ENCODE results near the gene DNAJC21. TPM values are rescaled to one million over a fixed set of nuclear protein-coding genes. Genes with fewer than 3 reads are reported as not detected.
A peak's percentile ranks its signal among the peaks of the same experiment; 100 is the strongest.

The DNAJC21 gene
- total and polyA plus RNA-seq, 10 of the 15 experiments (the other 5 are each of a cell fraction or from before 2014, with no cell fraction given), result 9.2 to 53.5 (median 23.7) TPM

DNA sequence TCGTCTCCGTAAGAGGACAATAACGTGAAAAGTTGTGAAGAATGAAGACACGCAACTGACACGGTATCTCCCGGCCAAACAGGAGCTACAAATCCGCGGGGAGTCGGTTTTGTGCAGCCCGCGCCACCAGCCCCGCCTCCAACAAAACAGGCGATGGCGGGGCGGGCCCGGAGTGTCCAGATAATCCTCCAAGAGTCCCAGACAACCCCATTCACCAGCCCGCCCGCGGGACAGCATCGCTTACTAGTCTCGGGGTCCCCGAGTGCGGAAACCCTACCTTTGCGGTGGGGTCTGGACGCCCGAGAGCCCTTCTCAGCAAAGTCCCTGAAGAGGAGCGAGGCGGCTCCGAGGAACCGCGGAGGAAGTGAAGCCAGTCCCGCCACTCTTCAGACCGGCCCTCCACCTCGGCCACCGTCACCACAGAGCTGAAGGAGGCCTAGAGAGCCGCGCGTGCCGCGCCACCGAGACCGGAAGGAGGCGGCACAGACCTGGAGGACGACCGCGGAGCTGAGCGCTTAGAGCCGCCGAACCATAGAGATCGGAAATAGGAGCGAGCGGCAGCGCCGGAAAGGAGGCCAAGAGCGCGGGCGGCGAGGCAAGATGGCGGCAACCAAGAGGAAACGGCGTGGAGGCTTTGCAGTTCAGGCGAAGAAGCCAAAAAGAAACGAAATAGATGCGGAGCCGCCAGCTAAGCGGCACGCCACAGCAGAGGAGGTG, 14.1 kb upstream of the DNAJC21 start, which contains the start of the genes BRIX1 and RAD1 (continued):
- TF ChIP-seq TCF3 (IDR thresholded peaks at IDR 0.05; ENCODE audit: borderline replicate concordance, insufficient read depth, low read depth, low read length) (peak; percentile 56; the same call in 1 of the 2 replicates), NFYA (IDR thresholded peaks at IDR 0.05; ENCODE audit: borderline replicate concordance, low read depth, low read length) (no peak), ESRRA (IDR thresholded peaks at IDR 0.05; ENCODE audit: low read length) (peak; percentile 76), MTA3 (IDR thresholded peaks at IDR 0.05; ENCODE audit: borderline replicate concordance, low read length) (no peak), MEF2B (IDR thresholded peaks at IDR 0.05; ENCODE audit: partially characterized antibody, poor library complexity, severe bottlenecking) (peak; percentile 41), BACH1 (IDR thresholded peaks at IDR 0.05; ENCODE audit: borderline replicate concordance) (0 out of 2 replicates have a peak, but pooled peaks have one; percentile 35), CBFB (IDR thresholded peaks at IDR 0.05; ENCODE audit: low read depth) (peak; percentile 97), RUNX3 (IDR thresholded peaks at IDR 0.05; ENCODE audit: low read length) (peak; percentile 95), NR2F1 (conservative IDR thresholded peaks at IDR 0.05) (0 out of 2 replicates have a peak, but pooled peaks have one; percentile 37), TCF7 (IDR thresholded peaks at IDR 0.05; ENCODE audit: borderline replicate concordance) (no peak), IKZF2 (IDR thresholded peaks at IDR 0.05) (no peak; a peak in 1 of 4 replicates), NRF1 (conservative IDR thresholded peaks at IDR 0.05; ENCODE audit: low read depth, low read length) (no peak), SMAD5 (IDR thresholded peaks at IDR 0.05; ENCODE audit: low read depth) (peak; percentile 86), KDM1A (IDR thresholded peaks at IDR 0.05; ENCODE audit: borderline replicate concordance) (no peak), EGR1 (IDR thresholded peaks at IDR 0.05; ENCODE audit: borderline replicate concordance in 1 of 2, low read depth in 2 of 2, low read length in 2 of 2) (peak in 1 of 2 experiments; percentile 90; a peak in 2 of 3 replicates), RBBP5 (conservative IDR thresholded peaks at IDR 0.05) (no peak), EZH2 (IDR thresholded peaks at IDR 0.05; ENCODE audit: borderline replicate concordance, control insufficient read depth, low read depth, low read length) (no peak), ATF7 (IDR thresholded peaks at IDR 0.05; ENCODE audit: low read depth) (peak; percentile 38), SRF (IDR thresholded peaks at IDR 0.05; ENCODE audit: low read depth in 2 of 2, low read length in 2 of 2) (peak; percentile 44 to 77; a peak in 2 of 4 replicates), JUNB (IDR thresholded peaks at IDR 0.05) (no peak), STAT1 (conservative IDR thresholded peaks at IDR 0.05) (0 out of 2 replicates have a peak, but pooled peaks have one; percentile 63), RAD21 (IDR thresholded peaks at IDR 0.05; ENCODE audit: insufficient read depth, low read depth, low read length) (no peak), JUND (IDR thresholded peaks at IDR 0.05; ENCODE audit: low read depth, low read length) (no peak)
- TF ChIP-seq, protein P1, sequence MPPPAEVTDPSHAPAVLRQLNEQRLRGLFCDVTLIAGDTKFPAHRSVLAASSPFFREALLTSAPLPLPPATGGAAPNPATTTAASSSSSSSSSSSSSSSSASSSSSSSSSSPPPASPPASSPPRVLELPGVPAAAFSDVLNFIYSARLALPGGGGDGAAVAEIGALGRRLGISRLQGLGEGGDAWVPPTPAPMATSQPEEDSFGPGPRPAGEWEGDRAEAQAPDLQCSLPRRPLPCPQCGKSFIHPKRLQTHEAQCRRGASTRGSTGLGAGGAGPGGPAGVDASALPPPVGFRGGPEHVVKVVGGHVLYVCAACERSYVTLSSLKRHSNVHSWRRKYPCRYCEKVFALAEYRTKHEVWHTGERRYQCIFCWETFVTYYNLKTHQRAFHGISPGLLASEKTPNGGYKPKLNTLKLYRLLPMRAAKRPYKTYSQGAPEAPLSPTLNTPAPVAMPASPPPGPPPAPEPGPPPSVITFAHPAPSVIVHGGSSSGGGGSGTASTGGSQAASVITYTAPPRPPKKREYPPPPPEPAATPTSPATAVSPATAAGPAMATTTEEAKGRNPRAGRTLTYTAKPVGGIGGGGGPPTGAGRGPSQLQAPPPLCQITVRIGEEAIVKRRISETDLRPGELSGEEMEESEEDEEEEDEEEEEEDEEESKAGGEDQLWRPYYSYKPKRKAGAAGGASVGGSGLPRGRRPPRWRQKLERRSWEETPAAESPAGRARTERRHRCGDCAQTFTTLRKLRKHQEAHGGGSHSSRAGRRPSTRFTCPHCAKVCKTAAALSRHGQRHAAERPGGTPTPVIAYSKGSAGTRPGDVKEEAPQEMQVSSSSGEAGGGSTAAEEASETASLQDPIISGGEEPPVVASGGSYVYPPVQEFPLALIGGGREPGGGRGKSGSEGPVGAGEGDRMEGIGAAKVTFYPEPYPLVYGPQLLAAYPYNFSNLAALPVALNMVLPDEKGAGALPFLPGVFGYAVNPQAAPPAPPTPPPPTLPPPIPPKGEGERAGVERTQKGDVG (CRISPR knock-in tag; IDR thresholded peaks at IDR 0.05), result no peak
- TF ChIP-seq, protein P2, sequence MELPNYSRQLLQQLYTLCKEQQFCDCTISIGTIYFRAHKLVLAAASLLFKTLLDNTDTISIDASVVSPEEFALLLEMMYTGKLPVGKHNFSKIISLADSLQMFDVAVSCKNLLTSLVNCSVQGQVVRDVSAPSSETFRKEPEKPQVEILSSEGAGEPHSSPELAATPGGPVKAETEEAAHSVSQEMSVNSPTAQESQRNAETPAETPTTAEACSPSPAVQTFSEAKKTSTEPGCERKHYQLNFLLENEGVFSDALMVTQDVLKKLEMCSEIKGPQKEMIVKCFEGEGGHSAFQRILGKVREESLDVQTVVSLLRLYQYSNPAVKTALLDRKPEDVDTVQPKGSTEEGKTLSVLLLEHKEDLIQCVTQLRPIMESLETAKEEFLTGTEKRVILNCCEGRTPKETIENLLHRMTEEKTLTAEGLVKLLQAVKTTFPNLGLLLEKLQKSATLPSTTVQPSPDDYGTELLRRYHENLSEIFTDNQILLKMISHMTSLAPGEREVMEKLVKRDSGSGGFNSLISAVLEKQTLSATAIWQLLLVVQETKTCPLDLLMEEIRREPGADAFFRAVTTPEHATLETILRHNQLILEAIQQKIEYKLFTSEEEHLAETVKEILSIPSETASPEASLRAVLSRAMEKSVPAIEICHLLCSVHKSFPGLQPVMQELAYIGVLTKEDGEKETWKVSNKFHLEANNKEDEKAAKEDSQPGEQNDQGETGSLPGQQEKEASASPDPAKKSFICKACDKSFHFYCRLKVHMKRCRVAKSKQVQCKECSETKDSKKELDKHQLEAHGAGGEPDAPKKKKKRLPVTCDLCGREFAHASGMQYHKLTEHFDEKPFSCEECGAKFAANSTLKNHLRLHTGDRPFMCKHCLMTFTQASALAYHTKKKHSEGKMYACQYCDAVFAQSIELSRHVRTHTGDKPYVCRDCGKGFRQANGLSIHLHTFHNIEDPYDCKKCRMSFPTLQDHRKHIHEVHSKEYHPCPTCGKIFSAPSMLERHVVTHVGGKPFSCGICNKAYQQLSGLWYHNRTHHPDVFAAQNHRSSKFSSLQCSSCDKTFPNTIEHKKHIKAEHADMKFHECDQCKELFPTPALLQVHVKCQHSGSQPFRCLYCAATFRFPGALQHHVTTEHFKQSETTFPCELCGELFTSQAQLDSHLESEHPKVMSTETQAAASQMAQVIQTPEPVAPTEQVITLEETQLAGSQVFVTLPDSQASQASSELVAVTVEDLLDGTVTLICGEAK (IDR thresholded peaks at IDR 0.05; ENCODE audit: borderline replicate concordance), result peak; percentile 97
